Neural cell (in vitro differentiated cells): ENCODE results near the gene MYOF.

Experiments
- CTCF ChIP-seq: fragments of 450-650 bp; IDR thresholded peaks from 2 replicates; pipeline ENCODE4 v1.5.1; 2014; ENCODE audit warnings: antibody characterized with exemption, mild to moderate bottlenecking, moderate library complexity; ENCODE audit not compliant: poor library complexity, severe bottlenecking
- EP300 ChIP-seq: fragments of 450-650 bp; conservative IDR thresholded peaks from 2 replicates; pipeline ENCODE4 v1.6.1; 2014; ENCODE audit warnings: antibody characterized with exemption, mild to moderate bottlenecking, moderate library complexity; ENCODE audit not compliant: poor library complexity, severe bottlenecking
- EZH2 ChIP-seq: fragments of 200-600, 300-800 bp; shearing (Covaris generic), sonication (generic); IDR thresholded peaks from 2 replicates; pipeline ENCODE4 v1.6.1; 2014; ENCODE audit warnings: antibody characterized with exemption, low read length, borderline replicate concordance, mild to moderate bottlenecking; ENCODE audit not compliant: insufficient read depth, poor library complexity, severe bottlenecking
- MXI1 ChIP-seq: fragments of 450-650 bp; conservative IDR thresholded peaks from 2 replicates; pipeline ENCODE4 v1.6.1; 2014; ENCODE audit warnings: antibody characterized with exemption, mild to moderate bottlenecking; ENCODE audit not compliant: poor library complexity, severe bottlenecking
- POLR2AphosphoS5 ChIP-seq: IDR thresholded peaks from 2 replicates; pipeline ENCODE4 v1.6.1; 2012
- RAD21 ChIP-seq: fragments of 450-650 bp; conservative IDR thresholded peaks from 2 replicates; pipeline ENCODE4 v1.6.1; 2014; ENCODE audit warnings: antibody characterized with exemption, mild to moderate bottlenecking, moderate library complexity
- REST ChIP-seq: IDR thresholded peaks from 2 replicates; pipeline ENCODE4 v1.6.1; 2012; ENCODE audit warnings: borderline replicate concordance
- SMC3 ChIP-seq: fragments of 450-650 bp; conservative IDR thresholded peaks from 2 replicates; pipeline ENCODE4 v1.6.1; 2014; ENCODE audit warnings: antibody characterized with exemption, mild to moderate bottlenecking, moderate library complexity; ENCODE audit not compliant: poor library complexity
- TAF1 ChIP-seq: IDR thresholded peaks from 2 replicates; pipeline ENCODE4 v1.6.1; 2012; ENCODE audit warnings: low read depth

GRCh38 chr10:93404048-93404354 is 78.1 kb downstream of the MYOF start:
- no peak for TF ChIP-seq MXI1
- TF ChIP-seq CTCF: no peak
- TF ChIP-seq EP300: no peak
- no peak for TF ChIP-seq POLR2AphosphoS5
- TF ChIP-seq EZH2: no peak
- TF ChIP-seq REST: no peak
- no peak for TF ChIP-seq TAF1
- no peak for TF ChIP-seq RAD21
- TF ChIP-seq SMC3: no peak
